HL-60 (cell line): ENCODE measurements around the gene NDUFA5.
"Not testable (repeated sequence)": the region's sequence is repeated elsewhere in the genome, so short reads cannot be mapped to it uniquely, and the experiment has no call there.

ENCODE experiments used
- DNase-seq, 2 experiments: peaks; one replicate each; pipeline ENCODE4 v3.0.0-alpha.2; 2010 to 2020; ENCODE audit warnings: low read depth in 1 of 2, low spot score in 1 of 2
- H3K27ac ChIP-seq: fragments of 250-450 bp; sonication (Bioruptor Pico); replicated peaks from 2 replicates; pipeline ENCODE4 v1.5.1; 2020; ENCODE audit warnings: mild to moderate bottlenecking, moderate library complexity
- H3K27me3 ChIP-seq: fragments of 250-450 bp; sonication (Bioruptor Pico); 2 replicates; pipeline ENCODE4 v1.5.1; 2021; ENCODE audit warnings: mild to moderate bottlenecking, moderate library complexity; ENCODE audit not compliant: insufficient read depth, poor library complexity, severe bottlenecking
- H3K4me3 ChIP-seq: replicated peaks from 2 replicates; pipeline ENCODE4 v1.5.1; 2011; ENCODE audit warnings: mild to moderate bottlenecking, control low read depth, low read length; ENCODE audit not compliant: insufficient read depth
- GABPA ChIP-seq: IDR thresholded peaks from 2 replicates; pipeline ENCODE4 v1.6.1; 2012; ENCODE audit warnings: low read depth
- POLR2AphosphoS5 ChIP-seq: IDR thresholded peaks from 2 replicates; pipeline ENCODE4 v1.6.1; 2012; ENCODE audit warnings: low read depth
- SPI1 ChIP-seq: IDR thresholded peaks from 2 replicates; pipeline ENCODE4 v1.6.1; 2012; ENCODE audit warnings: low read depth, mild to moderate bottlenecking, borderline replicate concordance
- TF ChIP-seq, protein P1 (sequence below): IDR thresholded peaks from one replicate; pipeline ENCODE4 v1.5.1; 2011; ENCODE audit warnings: low read length, control low read depth, inconsistent platforms; ENCODE audit not compliant: insufficient read depth
- TF ChIP-seq, protein P2 (sequence below): IDR thresholded peaks from 2 replicates; pipeline ENCODE4 v1.6.1; 2012; ENCODE audit warnings: low read depth; ENCODE audit not compliant: insufficient replicate concordance

The NDUFA5 gene

DNA sequence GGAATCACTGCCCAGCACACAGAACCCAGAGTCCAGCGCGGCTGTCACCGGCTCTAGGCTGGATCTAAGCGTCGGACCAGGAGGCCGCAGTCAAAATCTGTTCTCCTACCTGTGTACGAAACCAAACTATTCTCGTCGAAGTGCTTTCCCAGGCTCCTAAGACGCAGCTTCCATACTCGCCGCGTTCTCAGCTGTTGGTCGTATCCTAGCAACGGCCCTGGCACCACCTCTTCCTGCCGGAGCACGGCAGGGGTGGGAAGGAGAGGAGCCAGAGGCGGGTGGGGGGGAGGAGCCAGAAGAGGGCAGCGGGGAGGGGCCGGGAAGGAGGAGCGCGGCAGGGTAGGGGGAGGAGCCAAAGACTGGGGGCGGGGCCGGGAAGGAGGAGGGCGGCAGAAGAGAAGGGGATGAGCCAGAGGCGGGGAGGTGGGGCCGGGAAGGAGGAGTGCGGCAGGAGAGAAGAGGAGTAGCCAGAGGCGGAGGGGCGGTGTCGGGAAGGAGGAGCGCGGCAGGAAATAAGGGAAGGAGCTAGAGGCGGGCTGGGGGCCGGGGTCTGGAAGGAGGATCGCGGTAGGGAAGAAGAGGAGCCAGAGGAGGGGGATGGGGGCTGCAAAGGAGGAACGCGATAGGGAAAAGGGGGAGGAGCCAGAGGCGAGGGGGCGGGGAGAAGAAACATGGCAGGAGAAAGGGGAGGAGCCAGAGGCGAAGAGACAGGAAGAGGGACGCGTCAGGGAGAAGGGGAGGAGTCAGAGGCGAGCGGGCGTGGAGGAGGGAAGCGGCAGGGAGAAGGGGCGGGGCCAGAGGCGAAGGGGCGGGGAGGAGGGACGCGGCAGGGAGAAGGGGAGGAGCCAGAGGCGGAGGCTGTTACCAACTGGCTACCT lies 23.0 kb downstream of the NDUFA5 start, which contains the start of gene IQUB:
TSS of gene IQUB (minus strand) at position 213 of the 878 bp plus-strand sequence. CDS start 22,255 bp downstream, outside the sequence.
- Histone ChIP-seq H3K27ac (peak within 1 kb of the TSS; percentile 68), H3K27me3 (peaks cover 18% of the 10 kb centered on the region), H3K4me3 (peak within 1 kb of the TSS; percentile 70)
- TF ChIP-seq, protein P1, sequence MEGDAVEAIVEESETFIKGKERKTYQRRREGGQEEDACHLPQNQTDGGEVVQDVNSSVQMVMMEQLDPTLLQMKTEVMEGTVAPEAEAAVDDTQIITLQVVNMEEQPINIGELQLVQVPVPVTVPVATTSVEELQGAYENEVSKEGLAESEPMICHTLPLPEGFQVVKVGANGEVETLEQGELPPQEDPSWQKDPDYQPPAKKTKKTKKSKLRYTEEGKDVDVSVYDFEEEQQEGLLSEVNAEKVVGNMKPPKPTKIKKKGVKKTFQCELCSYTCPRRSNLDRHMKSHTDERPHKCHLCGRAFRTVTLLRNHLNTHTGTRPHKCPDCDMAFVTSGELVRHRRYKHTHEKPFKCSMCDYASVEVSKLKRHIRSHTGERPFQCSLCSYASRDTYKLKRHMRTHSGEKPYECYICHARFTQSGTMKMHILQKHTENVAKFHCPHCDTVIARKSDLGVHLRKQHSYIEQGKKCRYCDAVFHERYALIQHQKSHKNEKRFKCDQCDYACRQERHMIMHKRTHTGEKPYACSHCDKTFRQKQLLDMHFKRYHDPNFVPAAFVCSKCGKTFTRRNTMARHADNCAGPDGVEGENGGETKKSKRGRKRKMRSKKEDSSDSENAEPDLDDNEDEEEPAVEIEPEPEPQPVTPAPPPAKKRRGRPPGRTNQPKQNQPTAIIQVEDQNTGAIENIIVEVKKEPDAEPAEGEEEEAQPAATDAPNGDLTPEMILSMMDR: no peak
- no peak for TF ChIP-seq GABPA
- no peak; the same call in 1 of the 2 replicates for TF ChIP-seq SPI1
- 0 out of 2 replicates have a peak, but pooled peaks have one; percentile 35 for TF ChIP-seq POLR2AphosphoS5
- TF ChIP-seq, protein P2, sequence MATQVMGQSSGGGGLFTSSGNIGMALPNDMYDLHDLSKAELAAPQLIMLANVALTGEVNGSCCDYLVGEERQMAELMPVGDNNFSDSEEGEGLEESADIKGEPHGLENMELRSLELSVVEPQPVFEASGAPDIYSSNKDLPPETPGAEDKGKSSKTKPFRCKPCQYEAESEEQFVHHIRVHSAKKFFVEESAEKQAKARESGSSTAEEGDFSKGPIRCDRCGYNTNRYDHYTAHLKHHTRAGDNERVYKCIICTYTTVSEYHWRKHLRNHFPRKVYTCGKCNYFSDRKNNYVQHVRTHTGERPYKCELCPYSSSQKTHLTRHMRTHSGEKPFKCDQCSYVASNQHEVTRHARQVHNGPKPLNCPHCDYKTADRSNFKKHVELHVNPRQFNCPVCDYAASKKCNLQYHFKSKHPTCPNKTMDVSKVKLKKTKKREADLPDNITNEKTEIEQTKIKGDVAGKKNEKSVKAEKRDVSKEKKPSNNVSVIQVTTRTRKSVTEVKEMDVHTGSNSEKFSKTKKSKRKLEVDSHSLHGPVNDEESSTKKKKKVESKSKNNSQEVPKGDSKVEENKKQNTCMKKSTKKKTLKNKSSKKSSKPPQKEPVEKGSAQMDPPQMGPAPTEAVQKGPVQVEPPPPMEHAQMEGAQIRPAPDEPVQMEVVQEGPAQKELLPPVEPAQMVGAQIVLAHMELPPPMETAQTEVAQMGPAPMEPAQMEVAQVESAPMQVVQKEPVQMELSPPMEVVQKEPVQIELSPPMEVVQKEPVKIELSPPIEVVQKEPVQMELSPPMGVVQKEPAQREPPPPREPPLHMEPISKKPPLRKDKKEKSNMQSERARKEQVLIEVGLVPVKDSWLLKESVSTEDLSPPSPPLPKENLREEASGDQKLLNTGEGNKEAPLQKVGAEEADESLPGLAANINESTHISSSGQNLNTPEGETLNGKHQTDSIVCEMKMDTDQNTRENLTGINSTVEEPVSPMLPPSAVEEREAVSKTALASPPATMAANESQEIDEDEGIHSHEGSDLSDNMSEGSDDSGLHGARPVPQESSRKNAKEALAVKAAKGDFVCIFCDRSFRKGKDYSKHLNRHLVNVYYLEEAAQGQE: no peak
- peak; percentile 88 to 96 for DNase-seq

DNA sequence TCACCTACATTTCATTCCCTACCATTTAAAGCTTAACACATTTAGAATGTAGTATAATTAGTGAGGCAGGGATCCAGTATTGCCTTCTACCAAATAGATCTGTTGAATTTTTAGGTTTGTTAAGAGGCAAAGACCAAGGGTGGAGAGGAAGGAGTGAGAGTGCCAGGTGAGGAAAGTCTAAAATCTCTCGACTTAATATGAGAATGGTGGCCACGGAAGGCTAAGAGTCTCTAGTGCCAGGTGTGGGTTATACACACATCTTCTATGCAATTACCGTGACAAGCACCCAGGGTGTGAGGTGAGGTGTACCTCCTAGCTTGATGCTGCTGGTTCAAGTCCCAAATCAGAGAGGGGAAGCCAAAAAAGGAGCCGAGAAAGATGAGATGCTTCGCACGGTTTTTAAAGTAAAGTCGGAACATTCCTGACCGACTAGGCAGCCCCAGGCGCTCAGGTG lies 23.7 kb downstream of the NDUFA5 start:
- Histone ChIP-seq H3K4me3 (peak overlapping the region; percentile 70), H3K27me3 (peaks cover 18% of the 10 kb centered on the region), H3K27ac (no peak overlapping the region)
- no peak for DNase-seq
- TF ChIP-seq, protein P2: no peak
- TF ChIP-seq POLR2AphosphoS5: no peak

DNA sequence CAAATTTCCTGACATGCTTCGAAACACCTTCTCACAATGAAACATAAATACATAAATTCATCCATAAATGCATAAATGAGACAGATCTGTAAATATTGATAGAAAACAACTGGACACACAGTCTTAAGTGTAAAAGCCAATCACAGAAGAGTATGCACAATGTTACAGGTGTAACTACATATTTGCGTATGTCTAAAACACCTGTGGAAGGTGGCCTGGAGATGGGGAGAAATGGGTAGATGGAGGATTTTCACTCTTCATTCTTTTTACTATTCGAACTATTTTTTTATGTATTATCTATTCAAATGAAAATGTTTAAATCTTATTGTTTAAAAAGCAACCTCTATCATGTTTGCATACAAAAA lies 24.1 kb downstream of the NDUFA5 start:
- no peak for DNase-seq
- Histone ChIP-seq H3K27ac (no peak overlapping the region), H3K27me3 (peaks cover 18% of the 10 kb centered on the region), H3K4me3 (no peak overlapping the region)
- TF ChIP-seq, protein P2: no peak

DNA sequence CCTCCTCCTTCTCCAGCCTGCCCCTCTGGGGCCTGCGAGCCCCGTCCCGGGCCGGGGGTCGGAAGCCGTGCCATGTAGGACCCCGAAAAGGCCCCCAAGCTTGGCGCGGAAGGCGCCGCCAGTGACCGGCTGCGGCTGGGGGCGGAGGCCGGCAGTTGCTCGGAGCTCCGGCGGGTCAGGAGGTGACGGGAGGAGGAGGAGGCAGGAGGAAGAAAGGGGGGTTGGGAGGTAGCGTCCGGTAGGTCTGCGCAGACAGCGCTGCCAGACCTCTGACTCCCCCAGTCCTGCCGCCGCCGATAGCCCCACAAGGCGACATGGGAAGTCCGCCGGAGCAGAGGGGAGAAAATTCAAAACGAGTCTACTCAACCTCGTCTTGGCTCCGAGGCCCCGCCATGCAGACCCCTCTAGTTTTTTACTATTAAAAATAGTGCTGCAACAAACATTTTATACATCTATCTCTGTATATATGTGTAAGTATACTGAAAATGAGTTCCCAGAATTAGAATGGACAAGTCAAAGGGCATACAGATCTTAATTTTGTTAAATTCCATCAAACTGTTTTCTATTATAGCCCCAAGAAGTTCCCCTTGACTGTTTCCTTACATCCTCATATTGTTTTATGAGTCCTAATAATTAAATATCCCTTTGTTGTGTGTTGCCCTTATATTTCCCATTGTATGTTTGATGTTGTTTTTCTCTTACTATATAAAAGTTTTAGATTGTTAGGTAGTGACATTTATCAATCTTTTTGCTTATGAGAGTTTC lies 24.6 kb downstream of the NDUFA5 start:
- H3K27me3 ChIP-seq: peaks cover 18% of the 10 kb centered on the region
- H3K27ac ChIP-seq: not testable (repeated sequence)
- peak in 1 of 2 experiments; percentile 33 for DNase-seq

DNA sequence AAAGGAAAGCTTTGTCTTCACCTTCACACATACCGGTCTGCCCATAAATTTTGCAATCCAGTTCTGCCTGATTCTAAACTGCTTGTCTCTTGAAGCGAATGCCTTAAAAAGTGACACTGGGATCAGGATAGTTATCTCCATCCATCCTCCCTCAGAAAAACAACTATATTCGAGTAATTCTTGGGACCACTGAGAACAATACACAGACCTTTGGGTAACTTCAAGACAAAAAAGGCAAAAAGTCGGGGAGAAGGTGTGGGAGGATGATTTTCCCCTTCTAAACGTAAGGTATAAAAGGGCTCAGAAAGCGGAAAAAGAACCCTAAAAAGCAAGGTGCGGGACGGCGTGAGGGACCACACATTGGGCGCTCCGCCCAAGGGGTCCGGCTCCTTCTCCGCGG lies 25.3 kb downstream of the NDUFA5 start:
- H3K4me3 ChIP-seq: peak overlapping the region; percentile 36
- peaks cover 18% of the 10 kb centered on the region for H3K27me3 ChIP-seq
- not testable (repeated sequence) for DNase-seq, H3K27ac ChIP-seq

More for the DNA sequence above, 24.6 kb downstream of the NDUFA5 start:
- peak overlapping the region; percentile 36 for H3K4me3 ChIP-seq

DNA sequence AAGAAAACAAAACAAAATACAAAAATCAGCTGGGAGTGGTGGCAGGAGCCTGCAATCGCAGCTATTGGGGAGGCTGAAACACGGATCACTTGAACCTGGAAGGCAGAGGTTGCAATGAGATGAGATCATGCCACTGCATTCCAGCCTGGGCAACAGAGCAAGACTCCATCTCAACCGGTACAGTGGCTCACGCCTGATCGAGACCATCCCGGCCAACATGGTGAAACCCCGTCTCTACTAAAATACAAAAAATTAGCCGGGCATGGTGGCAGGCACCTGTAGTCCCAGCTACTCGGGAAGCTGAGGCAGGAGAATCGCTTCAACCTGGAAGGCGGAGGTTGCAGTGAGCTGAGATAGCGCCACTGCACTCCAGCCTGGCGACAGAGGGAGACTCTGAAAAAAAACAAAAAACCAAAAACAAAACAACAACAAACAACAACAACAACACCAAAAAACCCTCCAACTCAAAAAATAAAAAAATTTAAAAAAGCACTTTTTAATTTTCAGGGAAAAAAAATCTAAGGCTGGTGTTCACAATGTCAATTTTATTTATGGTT lies 27.5 kb downstream of the NDUFA5 start:
- not testable (repeated sequence) for H3K27ac ChIP-seq, DNase-seq

More for the DNA sequence above, 27.5 kb downstream of the NDUFA5 start:
- H3K4me3 ChIP-seq: not testable (repeated sequence)
- H3K27me3 ChIP-seq: peaks cover 18% of the 10 kb centered on the region
